Cerebellar cortex (tissue), 1 donor: ENCODE results near the gene CRELD1.

Experiments
- DNase-seq: peaks from one replicate; pipeline ENCODE4 v3.0.0-alpha.2; 2015; ENCODE audit warnings: low spot score

The CRELD1 gene

GRCh38 chr3:9903904-9904303, 29.7 kb upstream of the CRELD1 start:
- no peak for DNase-seq

GRCh38 chr3:9906480-9906879, 27.2 kb upstream of the CRELD1 start:
- no peak for DNase-seq

- DNase-seq: no peak
Observed at GRCh38 chr3:9908286-9908685, 25.3 kb upstream of the CRELD1 start.

- DNase-seq: no peak
Observed at GRCh38 chr3:9909221-9910013, 24.2 kb upstream of the CRELD1 start.

- DNase-seq: no peak
Observed at GRCh38 chr3:9911863-9912262, 21.8 kb upstream of the CRELD1 start.

GRCh38 chr3:9912294-9912935, 21.2 kb upstream of the CRELD1 start:
- DNase-seq: no peak

- DNase-seq: no peak
Observed at GRCh38 chr3:9913601-9914000, 20.0 kb upstream of the CRELD1 start.

GRCh38 chr3:9914011-9914410, 19.6 kb upstream of the CRELD1 start:
- DNase-seq: no peak

GRCh38 chr3:9914559-9915253, 18.9 kb upstream of the CRELD1 start:
- DNase-seq: no peak

- peak; percentile 65 for DNase-seq
Observed at GRCh38 chr3:9915254-9916141, 18.1 kb upstream of the CRELD1 start.

- no peak for DNase-seq
Observed at GRCh38 chr3:9916346-9916733, 17.3 kb upstream of the CRELD1 start.

GRCh38 chr3:9916734-9917680, 16.6 kb upstream of the CRELD1 start, which contains the start of gene IL17RC:
Gene IL17RC (plus strand): TSS chr3:9917098. CDS start chr3:9917316, 218 bp downstream.
- DNase-seq: peak; percentile 85

GRCh38 chr3:9917820-9918219, 15.8 kb upstream of the CRELD1 start:
- DNase-seq: no peak

- DNase-seq: no peak
Observed at GRCh38 chr3:9918261-9919038, 15.2 kb upstream of the CRELD1 start.

- DNase-seq: no peak
Observed at GRCh38 chr3:9928158-9928557, 5.5 kb upstream of the CRELD1 start.

GRCh38 chr3:9930804-9931418, 2.7 kb upstream of the CRELD1 start:
- no peak for DNase-seq

GRCh38 chr3:9932535-9932842, 1.1 kb upstream of the CRELD1 start:
- peak; percentile 46 for DNase-seq

GRCh38 chr3:9932843-9933560, 632 bp upstream of the CRELD1 start:
- peak; percentile 71 for DNase-seq

GRCh38 chr3:9934235-9934621, 594 bp downstream of the CRELD1 start:
- DNase-seq: no peak
